IPS-NIHi7 (cell line): Measurements from ENCODE around the gene UBXN2A.

ENCODE experiments used
- DNase-seq: peaks from one replicate; pipeline ENCODE4 v3.0.0; 2012; ENCODE audit warnings: mixed read lengths; ENCODE audit errors: extremely low spot score

The UBXN2A gene, protein sequence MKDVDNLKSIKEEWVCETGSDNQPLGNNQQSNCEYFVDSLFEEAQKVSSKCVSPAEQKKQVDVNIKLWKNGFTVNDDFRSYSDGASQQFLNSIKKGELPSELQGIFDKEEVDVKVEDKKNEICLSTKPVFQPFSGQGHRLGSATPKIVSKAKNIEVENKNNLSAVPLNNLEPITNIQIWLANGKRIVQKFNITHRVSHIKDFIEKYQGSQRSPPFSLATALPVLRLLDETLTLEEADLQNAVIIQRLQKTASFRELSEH

DNA sequence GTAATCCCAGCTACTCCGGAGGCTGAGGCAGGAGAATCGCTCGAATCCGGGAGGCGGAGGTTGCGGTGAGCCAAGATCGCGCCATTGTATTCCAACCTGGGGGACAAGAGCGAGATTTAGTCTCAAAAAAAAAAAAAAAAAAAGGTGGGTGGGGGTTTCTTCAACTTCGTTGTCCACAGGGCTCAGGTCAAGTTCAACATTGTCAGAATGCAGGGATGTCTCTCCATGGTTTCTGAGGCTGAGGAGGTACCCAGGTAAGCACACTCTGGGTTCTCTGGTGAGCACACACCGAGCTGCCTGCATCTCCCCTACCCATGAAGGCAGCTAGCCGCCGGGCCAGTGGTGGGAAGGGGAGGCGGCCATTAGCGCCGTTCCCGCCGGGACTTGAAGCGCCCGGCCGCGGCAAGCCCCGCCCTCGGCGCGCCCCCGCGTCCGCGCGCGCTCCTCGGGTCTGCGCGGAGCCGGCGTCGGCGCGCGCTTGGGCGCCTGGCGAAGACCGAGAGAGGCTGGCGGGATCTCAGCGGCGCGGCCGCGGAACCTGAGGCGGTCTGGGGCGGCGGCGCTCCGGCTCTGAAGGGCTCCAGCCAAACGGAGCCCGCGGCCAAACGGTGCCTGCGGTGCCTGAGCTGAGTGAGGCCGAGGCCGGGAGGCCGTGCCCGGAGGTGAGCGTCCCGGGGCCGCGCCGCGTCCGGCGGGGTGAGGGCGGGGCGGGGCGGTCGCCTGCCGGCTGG lies at the start of gene UBXN2A:
TSS of gene UBXN2A (plus strand) at position 477 of the 731 bp plus-strand sequence. CDS start 17,852 bp downstream, outside the sequence.
- peak; percentile 91 for DNase-seq

DNA sequence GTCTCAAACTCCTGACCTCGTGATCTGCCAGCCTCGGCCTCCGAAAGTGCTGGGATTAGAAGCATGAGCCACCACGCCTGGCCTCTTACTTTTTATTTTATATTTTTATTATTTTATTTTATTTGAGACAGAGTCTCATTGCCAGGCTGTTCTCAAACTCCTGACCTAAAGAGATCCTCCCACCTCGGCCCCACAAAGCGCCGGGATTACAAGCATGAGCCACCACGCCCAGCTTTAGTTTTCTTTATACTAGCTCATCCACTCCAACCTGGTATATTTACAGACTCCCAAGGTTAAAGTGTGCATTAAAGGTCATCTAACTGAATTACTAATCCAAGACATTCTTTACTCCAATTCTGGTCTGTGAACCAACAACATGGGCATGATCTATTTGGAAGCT lies 40.1 kb upstream of the UBXN2A start:
- no peak for DNase-seq

DNA sequence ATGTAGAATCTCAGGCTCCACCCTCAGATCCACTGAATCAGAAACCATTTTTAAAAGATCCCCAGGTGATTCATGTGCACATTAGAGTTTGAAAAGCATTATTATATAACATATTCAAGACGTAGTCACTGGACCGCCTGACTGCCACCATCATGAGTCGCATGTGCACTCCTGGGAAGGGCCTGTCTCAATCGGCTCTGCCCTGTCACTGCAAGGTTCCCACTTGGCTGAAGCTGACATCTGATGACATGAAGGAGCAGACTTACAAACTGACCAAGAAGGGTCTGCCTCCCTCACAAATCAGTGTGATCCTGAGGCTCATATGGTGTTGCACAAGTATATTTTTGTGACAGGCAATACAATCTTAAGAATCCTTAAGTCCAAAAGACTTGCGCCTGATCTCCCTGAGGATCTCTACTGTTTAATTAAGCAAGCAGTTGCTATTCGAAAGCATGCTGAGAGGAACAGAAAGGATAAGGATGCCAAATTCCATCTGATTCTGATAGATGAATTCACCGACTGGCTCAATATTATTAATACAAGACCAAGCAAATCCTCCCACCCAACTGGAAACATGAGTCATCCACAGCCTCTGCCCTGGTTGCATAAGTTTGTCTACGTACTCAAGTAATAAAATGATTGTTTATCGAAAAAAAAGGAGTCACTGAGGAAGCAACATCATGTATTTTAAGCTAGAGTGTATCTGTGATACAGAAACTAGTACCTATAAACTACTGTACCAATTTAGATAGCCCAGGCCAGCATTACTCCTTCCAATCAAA lies 39.5 kb upstream of the UBXN2A start:
- no peak for DNase-seq

DNA sequence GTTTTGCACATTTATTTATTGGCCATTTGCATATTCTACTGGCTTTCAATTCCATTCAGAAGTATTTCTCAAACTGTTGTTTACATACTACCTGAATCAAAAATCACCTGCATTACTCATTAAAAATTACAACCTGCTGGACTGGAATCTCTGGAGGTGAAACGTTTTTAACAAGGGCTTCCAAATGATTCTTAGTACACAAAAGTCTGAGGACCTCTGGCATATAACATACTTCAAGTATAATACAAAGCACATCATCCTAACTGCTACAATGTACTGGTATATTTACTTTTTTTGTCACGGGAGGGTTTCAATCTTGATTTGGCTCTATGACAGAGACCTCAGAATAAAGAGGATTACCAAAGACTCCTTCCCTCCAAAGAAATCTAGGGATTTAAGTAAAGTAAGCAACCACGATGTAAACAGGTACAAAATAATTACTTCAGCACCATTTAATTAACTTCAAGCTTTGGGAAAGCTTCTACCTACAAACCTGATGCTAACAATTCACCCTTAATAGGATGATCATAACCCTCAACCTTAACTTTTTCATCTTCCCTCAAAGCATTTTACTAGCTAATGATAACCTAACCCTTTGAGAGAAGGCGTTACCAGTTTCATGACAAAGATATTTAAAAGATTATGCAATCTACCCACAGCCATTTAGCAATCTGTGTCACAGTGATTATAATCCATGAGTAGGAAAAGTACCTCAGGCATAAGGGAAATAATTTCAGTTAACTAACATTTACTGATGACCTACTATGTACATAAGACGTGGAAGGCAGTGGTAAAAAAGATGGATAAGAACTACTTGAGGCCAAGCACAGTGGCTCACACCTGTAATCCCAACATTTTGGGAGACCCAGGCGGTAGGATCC lies 38.1 kb upstream of the UBXN2A start:
- no peak for DNase-seq

DNA sequence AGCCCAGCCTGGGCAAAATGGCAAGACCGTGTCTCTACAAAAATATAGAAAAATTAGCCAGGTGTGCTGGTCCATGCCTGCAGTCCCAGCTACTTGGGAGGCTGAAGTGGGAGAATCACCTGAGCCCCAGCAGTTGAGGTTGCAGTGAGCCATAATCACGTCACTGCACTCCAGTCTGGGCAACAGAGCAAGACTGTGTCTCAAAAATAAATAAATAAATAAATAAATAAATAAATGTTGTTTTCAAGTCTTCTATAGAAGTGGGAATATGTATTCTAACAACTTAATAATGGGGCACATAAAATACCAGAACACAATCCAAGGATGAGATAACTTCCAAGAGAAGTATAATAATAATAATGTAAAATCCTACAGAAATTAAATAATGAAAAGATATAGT lies 37.2 kb upstream of the UBXN2A start:
- no peak for DNase-seq

DNA sequence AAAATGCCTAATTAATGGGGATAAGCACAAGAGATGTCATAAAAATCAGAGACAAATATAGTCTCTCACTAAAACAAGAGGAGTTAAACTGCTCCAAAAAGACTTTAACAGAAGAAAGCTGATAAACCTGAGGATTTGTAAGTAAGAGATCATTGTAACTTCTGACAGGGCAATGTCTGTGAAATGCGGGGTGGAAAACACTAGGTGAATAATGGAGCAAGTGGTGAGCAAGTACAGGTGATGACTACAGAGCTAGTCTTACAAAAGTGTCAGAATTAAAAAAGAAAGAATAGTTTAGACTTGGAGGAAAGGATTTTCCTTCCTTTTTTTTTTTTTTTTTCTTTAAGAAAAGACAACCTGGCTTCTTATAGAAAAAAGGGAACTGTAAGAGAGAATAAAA lies 36.0 kb upstream of the UBXN2A start:
- no peak for DNase-seq

DNA sequence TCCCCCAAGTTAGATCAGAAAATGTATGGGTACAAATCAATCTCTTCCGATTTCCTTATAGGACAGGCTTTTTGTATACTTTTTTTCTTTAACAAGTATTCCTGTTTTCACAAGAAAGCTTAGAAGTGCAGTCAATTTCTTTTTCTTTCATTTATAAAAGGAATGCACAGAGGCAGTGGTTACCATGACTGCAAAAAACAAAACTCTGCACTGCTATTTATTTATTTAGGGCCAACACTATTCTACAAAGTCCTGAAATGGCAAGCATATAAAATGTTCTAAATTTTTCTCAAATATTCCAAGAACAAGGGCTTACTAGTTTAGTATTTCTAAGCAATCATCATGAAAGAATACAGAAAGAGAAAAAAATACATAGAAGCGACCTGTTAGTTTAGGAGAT lies 35.6 kb upstream of the UBXN2A start:
- DNase-seq: no peak

DNA sequence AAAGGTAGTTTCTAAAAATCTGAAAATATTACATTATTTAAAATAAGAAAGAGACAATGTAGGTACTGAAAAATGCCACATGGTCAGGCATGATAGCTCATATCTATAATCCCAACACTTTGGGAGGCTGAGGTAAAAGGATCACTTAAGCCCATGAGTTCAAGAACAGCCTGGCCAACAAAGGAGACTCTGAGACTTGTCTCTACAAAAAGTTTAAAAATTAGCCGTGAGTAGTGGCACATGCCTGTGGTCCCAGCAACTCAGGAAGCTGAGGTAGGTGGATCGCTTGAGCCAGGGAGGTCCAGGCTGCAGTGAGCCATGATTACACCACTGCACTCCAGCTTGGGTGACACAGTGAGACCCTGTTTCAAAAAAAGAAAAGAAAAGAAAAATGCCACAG lies 35.1 kb upstream of the UBXN2A start:
- no peak for DNase-seq

DNA sequence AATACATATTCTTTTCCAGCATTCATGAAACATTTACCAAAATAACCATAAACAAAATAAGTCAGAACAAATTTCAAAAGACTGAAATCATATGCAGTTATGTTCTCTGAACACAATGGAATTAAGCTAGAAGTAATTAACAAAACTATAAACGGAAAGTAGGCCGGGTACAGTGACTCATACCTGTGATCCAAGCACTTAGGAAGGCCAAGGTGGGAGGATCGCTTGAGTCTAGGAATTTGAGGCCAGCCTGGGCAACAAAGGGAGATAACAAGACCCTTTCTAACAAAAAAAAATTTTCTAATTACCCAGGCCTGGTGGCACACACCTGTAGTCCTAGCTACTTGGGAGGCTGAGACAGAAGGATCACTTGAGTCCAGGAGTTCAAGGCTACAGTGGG lies 28.2 kb upstream of the UBXN2A start:
- DNase-seq: no peak

DNA sequence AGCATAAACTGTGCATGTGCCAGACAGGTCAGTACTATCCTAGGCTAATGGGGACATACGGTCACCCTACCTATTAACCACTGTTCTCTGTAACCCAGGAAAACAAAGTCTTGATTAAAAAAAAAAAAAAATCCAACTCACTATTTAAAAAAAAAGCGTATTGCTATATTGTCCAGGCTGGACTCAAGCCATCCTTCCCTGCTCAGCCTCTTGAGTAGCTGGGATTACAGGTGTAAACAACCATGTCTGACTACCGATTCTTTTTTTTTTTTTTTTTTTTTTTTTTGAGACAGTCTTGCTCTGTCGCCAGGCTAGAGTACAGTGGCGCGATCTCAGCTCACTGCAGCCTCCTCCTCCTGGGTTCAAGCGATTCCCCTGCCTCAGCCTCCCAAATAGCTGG lies 24.9 kb upstream of the UBXN2A start:
- no peak for DNase-seq

DNA sequence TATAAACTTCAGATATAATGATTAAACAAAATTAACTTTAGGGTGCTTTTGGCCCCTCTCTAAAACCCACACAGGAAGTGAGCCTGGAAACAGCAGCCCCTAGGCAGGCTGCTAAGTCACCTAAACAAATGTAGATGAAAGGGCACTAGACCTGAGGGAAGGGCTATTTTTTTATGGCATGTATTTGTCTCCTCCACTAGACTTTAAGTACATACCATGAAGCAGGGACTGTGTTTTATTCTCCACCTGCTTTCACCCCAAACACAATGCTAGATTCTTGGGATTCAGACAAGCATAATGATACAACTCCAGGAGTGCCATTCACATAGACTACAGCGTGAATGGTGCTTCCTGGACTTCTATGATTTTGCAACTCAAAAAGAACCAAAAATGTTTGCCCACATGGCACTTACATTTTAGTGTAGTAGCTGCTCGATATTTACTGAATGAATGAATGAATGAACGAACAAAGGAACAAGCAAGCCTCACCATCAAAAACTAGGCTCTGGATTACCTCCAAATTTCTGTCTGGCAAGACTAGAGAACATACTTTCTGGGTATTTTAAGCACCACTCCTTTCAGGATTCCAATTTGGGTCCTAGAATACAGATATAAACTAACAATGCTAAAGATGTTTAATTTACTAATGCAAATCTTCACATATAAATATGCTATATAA lies 23.4 kb upstream of the UBXN2A start:
- no peak for DNase-seq

DNA sequence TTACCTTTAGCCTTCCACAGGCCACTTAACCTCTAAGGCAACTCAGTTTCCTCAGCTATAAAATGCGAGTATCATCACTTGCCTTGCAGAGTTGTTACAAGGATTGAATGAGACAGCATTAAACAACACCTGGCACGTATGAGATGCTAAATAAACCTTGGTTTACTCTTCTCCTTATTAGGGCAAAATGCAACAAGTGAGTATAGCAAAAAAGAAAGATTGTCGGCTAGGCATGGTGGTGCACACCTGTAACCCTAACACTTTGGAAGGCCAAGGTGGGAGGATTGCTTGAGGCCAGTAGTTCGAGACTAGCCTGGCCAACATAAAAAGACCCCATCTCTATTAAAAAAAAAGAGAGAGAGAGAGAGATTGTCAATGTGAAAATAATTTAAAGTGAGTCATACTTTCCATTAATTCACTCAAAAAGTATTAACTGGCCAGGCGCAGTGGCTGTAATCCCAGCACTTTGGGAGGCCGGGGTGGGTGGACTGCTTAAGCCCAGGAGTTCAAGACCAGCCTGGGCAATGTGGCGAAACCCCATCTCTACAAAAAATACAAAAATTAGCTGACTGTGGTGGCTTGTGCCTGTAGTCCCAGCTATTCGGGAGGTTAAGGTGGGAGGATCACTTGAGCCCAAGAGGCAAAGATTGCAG lies 21.3 kb upstream of the UBXN2A start:
- DNase-seq: no peak

DNA sequence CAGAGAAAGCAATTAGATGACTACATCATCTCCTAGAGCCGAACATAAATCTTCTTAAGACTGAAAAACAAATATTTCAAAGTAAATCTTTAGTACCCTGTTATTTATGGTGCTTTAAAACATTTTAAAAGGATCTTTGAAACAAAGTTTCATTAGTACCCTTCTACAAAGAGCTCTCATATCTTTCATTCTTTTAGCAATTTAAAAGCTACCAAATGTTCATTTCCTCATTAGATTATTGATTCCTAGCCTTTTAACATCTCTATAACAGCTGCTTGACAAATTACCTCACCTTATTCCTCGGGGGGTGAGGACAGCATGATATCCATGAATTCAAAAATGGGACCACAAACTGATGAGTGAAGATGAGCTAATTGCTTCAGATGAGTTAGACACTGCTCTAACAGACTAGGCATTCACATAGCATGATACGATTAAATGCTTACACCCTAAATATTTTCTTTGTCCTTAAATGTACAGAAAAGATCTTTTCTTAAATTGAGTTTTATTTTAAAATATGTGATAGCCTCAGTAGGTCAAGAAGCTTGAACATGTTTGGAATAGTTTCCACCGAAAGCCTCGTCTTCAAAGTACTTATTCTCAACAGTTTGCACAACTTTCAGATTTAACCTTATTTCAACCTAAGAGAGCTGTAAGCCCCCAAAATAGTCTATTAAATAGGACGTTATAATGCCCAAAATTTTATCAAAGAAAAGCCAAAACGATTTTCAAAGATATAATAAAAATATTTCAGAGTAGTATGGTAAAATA lies 15.5 kb upstream of the UBXN2A start:
- no peak for DNase-seq

DNA sequence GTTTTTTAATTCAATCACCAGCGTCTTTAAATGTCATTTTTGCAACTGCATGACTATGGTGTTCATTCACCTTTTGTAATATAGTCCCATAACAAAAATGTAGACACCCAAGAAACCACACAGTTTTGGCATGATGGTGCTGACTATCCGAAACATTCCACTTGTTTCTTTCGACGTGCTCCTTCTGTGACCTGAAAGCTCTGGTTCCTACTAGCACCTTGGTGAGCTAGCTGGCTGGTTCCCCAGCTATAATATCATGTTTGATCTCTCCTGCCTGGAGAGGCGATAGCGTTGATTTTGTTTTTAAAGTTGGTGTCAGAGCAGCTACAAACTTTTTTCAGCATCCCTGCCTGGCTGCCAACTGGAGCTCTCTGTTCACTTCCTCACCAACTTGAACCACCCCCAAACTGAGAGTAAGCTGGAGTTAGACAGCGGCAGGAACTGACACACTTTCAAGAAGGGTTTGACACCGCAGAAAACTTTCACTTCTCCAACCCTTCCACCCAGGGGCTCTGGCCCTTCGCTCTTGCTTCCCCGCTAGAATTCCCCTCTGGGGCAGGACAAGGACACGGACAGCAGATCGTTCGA lies 14.5 kb upstream of the UBXN2A start:
- DNase-seq: peak; percentile 19

DNA sequence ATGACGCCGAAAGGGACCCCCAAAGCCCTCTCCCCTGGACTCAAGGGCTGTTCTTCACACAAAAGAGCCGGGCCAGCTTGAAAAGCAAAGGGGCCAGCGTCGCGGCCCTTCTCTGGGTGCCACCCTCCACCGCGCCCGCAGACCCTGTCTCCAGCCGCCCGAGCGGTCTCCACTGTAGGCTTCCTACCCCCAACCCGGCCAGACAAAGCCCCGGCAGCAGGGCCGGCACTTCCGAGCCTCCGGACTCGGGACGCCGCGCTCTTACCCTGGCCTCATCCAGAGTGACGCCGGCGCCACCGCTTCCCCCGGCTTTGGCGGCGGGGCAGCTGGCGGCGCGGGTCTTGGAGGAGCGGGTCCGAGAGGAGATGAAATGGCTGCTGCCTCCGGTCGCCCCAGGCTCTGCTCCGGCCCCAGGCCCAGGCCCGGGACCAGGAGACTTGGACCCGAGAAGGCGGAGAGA lies 13.9 kb upstream of the UBXN2A start:
- DNase-seq: peak; percentile 38

DNA sequence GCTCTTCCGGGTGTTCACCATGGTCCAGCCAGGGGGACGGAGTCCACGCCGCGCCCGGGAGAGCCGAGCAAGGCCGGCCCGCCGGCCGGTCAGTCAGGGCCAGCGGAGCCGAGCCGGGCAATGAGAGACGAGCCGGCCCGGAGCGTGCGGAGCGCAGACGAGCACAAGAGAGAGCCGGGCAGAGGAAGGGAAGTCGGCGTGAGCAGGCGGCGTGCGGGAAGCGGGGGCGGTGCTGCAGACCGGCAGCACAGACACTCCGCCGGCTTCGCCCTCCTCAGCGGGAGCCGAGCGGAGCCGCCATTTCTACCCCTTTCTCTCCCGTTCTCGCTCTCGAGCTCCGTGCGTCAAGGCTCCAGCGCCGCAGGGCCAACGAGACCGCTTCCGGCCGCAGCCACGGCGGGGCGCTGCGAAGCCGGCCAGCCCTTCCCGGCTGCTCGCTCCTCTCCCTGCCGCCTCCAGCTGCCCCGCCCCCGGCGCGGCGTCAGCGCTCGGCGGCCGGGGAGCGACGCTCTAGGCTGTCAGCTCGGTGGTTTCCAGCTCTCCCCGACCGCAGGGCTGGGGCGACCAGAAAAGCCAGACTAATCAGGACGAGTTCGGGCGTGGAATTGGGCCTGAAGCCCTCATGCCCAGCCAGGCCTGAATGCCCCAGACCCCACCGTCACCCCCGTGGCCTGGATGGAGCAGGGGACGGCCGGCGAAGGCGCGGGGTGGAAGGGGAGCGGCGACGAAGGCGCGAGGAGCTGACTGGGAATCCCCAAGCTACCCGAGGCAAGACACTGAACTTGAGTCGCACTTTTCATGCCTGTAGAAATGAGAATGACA lies 13.3 kb upstream of the UBXN2A start, which contains the start of gene ATAD2B:
TSS of gene ATAD2B (minus strand) at position 374 of the 822 bp plus-strand sequence. CDS start at position 21, 353 bp downstream.
- peak; percentile 96 for DNase-seq

DNA sequence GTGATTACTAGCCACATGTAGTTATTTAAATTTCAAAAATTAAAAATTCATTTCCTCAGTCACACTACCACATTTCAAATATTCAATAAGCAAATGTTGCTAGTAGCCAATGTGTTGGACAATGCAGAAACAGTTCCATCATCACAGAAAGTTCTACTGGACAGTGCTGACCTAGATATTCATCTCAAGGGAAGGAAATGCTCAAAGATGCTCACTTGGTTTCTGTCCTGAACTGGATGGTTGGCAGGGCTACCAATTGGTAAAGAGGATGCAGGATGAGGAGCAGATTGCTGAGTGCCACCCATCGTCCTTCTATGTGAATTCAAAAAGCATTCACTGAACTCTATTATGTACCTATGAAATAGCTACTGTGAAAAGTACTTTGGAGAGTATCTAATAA lies 6.0 kb upstream of the UBXN2A start:
- DNase-seq: no peak
